Panc1 (cell line): ENCODE data around the gene ZFYVE21. TPM values are rescaled to one million over a fixed set of nuclear protein-coding genes. Genes with fewer than 3 reads are reported as not detected.

ENCODE experiments used
- ATAC-seq: fragments of 200-7000 bp; cut with Tn5 transposase; 2 replicates; pipeline ENCODE4 v1.9.1; 2020; ENCODE audit warnings: mild to moderate bottlenecking, moderate library complexity
- BruUV-seq: library from RNA; stranded (reverse); fragments of 400-500 nt; replicated peaks from 2 replicates; lab custom pipeline; 2021; lab: Mats Ljungman, UMichigan
- CTCF ChIA-PET: fragments of 300-600 bp; sonication (Branson Sonifier 250); formaldehyde crosslinking; loops from one replicate; lab custom pipeline; 2022; ENCODE audit warnings: antibody characterized with exemption; lab: Charles Lee
- POLR2A ChIA-PET: fragments of 300-600 bp; sonication (Branson Sonifier 250); formaldehyde crosslinking; loops from one replicate; lab custom pipeline; 2022; ENCODE audit warnings: antibody characterized with exemption; lab: Charles Lee
- DNase-seq: peaks from one replicate; pipeline ENCODE4 v3.0.0-alpha.2; 2010; ENCODE audit warnings: low read depth, low spot score
- H3K27ac ChIP-seq: 2 replicates; pipeline ENCODE4 v1.5.1; 2011; ENCODE audit warnings: mild to moderate bottlenecking, low read length, inconsistent platforms
- H3K27me3 ChIP-seq: fragments of 200-500 bp; sonication (Bioruptor generic); 2 replicates; pipeline ENCODE4 v1.6.0; 2014; ENCODE audit warnings: low read length, inconsistent platforms; ENCODE audit not compliant: control insufficient read depth, insufficient read depth
- H3K36me3 ChIP-seq: fragments of 200-500 bp; sonication (Bioruptor generic); 2 replicates; pipeline ENCODE4 v1.5.1; 2014; ENCODE audit warnings: inconsistent platforms, mild to moderate bottlenecking, low read length, moderate library complexity; ENCODE audit not compliant: control insufficient read depth, insufficient read depth
- H3K4me1 ChIP-seq: 2 replicates; pipeline ENCODE4 v1.5.1; 2011; ENCODE audit warnings: inconsistent platforms, mild to moderate bottlenecking, low read length, moderate library complexity; ENCODE audit not compliant: control insufficient read depth, insufficient read depth
- H3K4me3 ChIP-seq, 2 experiments: 2 replicates each; pipeline ENCODE4 v1.5.1; 2011 to 2012; ENCODE audit warnings: low read depth in 2 of 2, low read length in 2 of 2, mild to moderate bottlenecking in 2 of 2, inconsistent platforms in 1 of 2, moderate library complexity in 1 of 2
- H3K9me3 ChIP-seq: fragments of 200-500 bp; sonication (Bioruptor generic); 2 replicates; pipeline ENCODE4 v1.5.1; 2014; ENCODE audit warnings: low read depth, mild to moderate bottlenecking, inconsistent platforms, low read length, moderate library complexity; ENCODE audit not compliant: control insufficient read depth, insufficient read depth
- POLR2AphosphoS5 ChIP-seq: IDR thresholded peaks from 2 replicates; pipeline ENCODE4 v1.6.1; 2012; ENCODE audit warnings: mild to moderate bottlenecking, low read depth, low read length, moderate library complexity
- SIN3A ChIP-seq: IDR thresholded peaks from 2 replicates; pipeline ENCODE4 v1.6.1; 2012; ENCODE audit warnings: low read depth, mild to moderate bottlenecking, low read length, moderate library complexity, borderline replicate concordance; ENCODE audit not compliant: insufficient read depth
- TCF7L2 ChIP-seq: IDR thresholded peaks from 2 replicates; pipeline ENCODE4 v1.6.1; 2011; ENCODE audit warnings: mild to moderate bottlenecking, low read depth, low read length, inconsistent platforms
- in situ Hi-C: cut with HindIII; loops from 2 replicates; pipeline ENCODE4 v1.10.0; 2016; ENCODE audit warnings: low sequenced_read_pairs, low pct_unique_long_range_greater_than_20kb
- intact Hi-C: fragments of 100-400 bp; cut with micrococcal nuclease; formaldehyde crosslinking; loops from one replicate; pipeline ENCODE4 v1.10.0; 2022; ENCODE audit not compliant: unreplicated experiment
- total RNA-seq: library from RNA; stranded (reverse); gene quantifications from one replicate; pipeline ENCODE4 v1.2.1, GENCODE V29; 2021; ENCODE audit not compliant: unreplicated experiment
- TF ChIP-seq, protein P1 (sequence below): fragments of 450-650 bp; IDR thresholded peaks from 2 replicates; pipeline ENCODE4 v1.5.1; 2017; ENCODE audit warnings: mild to moderate bottlenecking
- TF ChIP-seq, protein P2 (sequence below), 2 experiments: IDR thresholded peaks; 2 replicates each; pipeline ENCODE4 v1.6.1; 2011 to 2012; ENCODE audit warnings: low read depth in 2 of 2, control low read depth in 1 of 2, low read length in 1 of 2, mild to moderate bottlenecking in 1 of 2, moderate library complexity in 1 of 2; ENCODE audit not compliant: insufficient read depth in 1 of 2

Gene ZFYVE21
- total RNA-seq, 1 experiment from 2014 or later: 41.8 TPM

DNA sequence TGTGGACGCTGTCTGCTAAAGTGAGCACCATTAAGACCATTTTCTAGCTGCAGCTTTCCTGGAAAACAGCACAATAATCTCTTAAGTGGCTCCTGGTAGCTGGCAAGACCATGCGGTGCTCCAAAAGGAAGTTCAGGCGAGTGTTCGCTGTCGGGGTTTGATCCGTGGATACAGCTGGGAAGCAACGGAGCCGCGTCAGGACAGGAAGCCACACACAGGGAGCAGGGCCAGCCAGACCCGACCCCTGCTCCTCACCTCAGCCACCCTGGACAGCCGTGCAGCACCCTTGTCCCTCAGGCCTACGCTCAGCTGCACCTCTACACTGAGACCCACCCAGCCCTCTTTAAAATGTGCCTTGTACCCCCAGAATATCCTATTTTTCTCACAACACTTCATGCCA is 19.4 kb downstream of the ZFYVE21 start:
- H3K9me3 ChIP-seq: no peaks in the 10 kb centered on the region
- ChIA-PET CTCF (interaction anchor here (1.0 kb wide), 1 partner anchor 359 kb away, joined by 3 read pairs; no protein-coding TSS in a partner anchor), POLR2A (no interaction called here)
- TF ChIP-seq TCF7L2: no peak
- TF ChIP-seq, protein P1, sequence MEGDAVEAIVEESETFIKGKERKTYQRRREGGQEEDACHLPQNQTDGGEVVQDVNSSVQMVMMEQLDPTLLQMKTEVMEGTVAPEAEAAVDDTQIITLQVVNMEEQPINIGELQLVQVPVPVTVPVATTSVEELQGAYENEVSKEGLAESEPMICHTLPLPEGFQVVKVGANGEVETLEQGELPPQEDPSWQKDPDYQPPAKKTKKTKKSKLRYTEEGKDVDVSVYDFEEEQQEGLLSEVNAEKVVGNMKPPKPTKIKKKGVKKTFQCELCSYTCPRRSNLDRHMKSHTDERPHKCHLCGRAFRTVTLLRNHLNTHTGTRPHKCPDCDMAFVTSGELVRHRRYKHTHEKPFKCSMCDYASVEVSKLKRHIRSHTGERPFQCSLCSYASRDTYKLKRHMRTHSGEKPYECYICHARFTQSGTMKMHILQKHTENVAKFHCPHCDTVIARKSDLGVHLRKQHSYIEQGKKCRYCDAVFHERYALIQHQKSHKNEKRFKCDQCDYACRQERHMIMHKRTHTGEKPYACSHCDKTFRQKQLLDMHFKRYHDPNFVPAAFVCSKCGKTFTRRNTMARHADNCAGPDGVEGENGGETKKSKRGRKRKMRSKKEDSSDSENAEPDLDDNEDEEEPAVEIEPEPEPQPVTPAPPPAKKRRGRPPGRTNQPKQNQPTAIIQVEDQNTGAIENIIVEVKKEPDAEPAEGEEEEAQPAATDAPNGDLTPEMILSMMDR: no peak
- TF ChIP-seq, protein P2, sequence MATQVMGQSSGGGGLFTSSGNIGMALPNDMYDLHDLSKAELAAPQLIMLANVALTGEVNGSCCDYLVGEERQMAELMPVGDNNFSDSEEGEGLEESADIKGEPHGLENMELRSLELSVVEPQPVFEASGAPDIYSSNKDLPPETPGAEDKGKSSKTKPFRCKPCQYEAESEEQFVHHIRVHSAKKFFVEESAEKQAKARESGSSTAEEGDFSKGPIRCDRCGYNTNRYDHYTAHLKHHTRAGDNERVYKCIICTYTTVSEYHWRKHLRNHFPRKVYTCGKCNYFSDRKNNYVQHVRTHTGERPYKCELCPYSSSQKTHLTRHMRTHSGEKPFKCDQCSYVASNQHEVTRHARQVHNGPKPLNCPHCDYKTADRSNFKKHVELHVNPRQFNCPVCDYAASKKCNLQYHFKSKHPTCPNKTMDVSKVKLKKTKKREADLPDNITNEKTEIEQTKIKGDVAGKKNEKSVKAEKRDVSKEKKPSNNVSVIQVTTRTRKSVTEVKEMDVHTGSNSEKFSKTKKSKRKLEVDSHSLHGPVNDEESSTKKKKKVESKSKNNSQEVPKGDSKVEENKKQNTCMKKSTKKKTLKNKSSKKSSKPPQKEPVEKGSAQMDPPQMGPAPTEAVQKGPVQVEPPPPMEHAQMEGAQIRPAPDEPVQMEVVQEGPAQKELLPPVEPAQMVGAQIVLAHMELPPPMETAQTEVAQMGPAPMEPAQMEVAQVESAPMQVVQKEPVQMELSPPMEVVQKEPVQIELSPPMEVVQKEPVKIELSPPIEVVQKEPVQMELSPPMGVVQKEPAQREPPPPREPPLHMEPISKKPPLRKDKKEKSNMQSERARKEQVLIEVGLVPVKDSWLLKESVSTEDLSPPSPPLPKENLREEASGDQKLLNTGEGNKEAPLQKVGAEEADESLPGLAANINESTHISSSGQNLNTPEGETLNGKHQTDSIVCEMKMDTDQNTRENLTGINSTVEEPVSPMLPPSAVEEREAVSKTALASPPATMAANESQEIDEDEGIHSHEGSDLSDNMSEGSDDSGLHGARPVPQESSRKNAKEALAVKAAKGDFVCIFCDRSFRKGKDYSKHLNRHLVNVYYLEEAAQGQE (IDR thresholded peaks at IDR 0.05; ENCODE audit: insufficient read depth in 1 of 2, low read depth in 2 of 2, low read length in 1 of 2): no peak
- no peak for TF ChIP-seq SIN3A
- no peak for TF ChIP-seq POLR2AphosphoS5
- in situ Hi-C loops (no loop called here), intact Hi-C loops (no loop called here)
- no peak overlapping the region for H3K4me3 ChIP-seq
- H3K27ac ChIP-seq: no peak overlapping the region
- no peak for ATAC-seq
- no peaks in the 10 kb centered on the region for H3K4me1 ChIP-seq
- no peaks in the 10 kb centered on the region for H3K27me3 ChIP-seq
- no peak for DNase-seq
- no peaks in the 10 kb centered on the region; the same call in 1 of the 2 replicates for H3K36me3 ChIP-seq
- BruUV-seq: no TSS peak

DNA sequence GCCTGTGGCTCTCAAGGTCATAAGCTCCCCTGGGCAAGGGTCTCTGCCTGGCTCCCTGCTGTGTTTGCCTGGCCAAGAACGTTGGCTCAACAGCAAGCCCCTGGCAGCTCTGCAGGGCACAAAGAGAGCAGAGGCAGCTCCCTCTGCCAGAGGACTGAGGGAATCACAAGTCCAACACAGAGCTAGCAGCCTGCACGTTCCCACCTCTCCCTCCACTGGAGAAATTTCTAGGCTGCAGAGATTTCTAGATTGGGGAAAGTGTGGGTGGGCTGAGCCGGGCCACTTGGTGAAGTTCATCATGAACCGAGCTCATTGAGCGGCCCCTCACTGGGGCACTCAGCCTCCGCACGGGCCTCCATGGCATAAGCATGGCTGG is 19.8 kb downstream of the ZFYVE21 start:
- no TSS peak for BruUV-seq
- ATAC-seq (no peak), DNase-seq (no peak)
- intact Hi-C loops: no loop called here
- Histone ChIP-seq H3K9me3 (no peaks in the 10 kb centered on the region), H3K36me3 (no peaks in the 10 kb centered on the region; the same call in 1 of the 2 replicates), H3K27ac (no peak overlapping the region), H3K4me3 (no peak overlapping the region), H3K27me3 (no peaks in the 10 kb centered on the region), H3K4me1 (no peaks in the 10 kb centered on the region)
- in situ Hi-C loops: no loop called here
- POLR2A ChIA-PET: no interaction called here
- CTCF ChIA-PET: interaction anchor here (1.0 kb wide), 2 partner anchors 165 to 359 kb away, joined by 3 read pairs; no protein-coding TSS in a partner anchor
- TF ChIP-seq, protein P1: no peak
- TF ChIP-seq SIN3A: no peak
- TF ChIP-seq TCF7L2: no peak
- TF ChIP-seq POLR2AphosphoS5: no peak
- TF ChIP-seq, protein P2 (IDR thresholded peaks at IDR 0.05; ENCODE audit: insufficient read depth in 1 of 2, low read depth in 2 of 2, low read length in 1 of 2): no peak
